Dermis microvascular lymphatic vessel endothelial cell (primary cell): ENCODE results near the gene HNRNPA3. TPM values are rescaled to one million over a fixed set of nuclear protein-coding genes. Genes with fewer than 3 reads are reported as not detected.
"Not testable (repeated sequence)": the region's sequence is repeated elsewhere in the genome, so short reads cannot be mapped to it uniquely, and the experiment has no call there.

Experiments
- DNase-seq, 2 donors: peaks; one replicate each; pipeline versions ENCODE4 v3.0.0 to v3.0.0-alpha.2; 2010; ENCODE audit warnings: low read depth in 2 of 2
- total RNA-seq: library from RNA; depleted of rRNA; stranded (reverse); fragments of >200 nt; gene quantifications from 2 replicates; pipeline ENCODE4 v1.2.1, GENCODE V29; 2014

The HNRNPA3 gene
- 34.6 and 40.8 TPM in 2 replicates for total RNA-seq

DNA sequence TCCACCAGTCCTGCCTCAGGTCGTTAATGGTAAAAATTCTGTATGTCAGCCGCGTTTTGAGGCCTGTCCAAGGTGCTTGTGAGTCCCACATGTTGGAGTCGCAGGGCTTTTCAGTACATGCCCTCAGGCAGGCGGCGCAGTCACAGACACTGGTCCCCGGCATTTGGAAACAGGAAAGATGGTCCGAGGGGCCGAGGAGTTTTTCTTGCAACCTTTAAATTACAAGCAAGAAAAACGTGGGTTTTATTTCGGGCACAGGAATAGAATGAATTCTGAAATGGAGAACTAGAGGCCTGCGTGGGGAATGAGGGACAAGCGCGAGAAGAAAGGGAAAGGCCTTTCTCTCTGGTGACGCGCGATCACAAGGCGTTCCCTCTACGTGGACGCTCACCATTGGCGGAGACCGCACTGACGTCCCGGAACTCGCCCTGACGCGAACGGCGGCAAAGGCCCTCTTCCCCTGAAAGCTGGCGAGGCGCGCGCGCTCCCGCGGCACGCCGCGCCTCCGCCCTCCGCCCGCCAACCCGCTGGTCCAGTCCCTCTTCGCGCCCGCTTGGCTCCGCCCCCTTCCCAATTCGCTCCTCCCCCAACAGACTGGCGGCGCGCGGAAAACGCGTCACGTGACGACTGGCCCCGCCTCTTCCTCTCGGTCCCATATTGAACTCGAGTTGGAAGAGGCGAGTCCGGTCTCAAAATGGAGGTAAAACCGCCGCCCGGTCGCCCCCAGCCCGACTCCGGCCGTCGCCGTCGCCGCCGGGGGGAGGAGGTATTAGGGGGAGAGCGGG lies at the start of gene HNRNPA3:
TSS of gene HNRNPA3 (plus strand) at position 689 of the 785 bp plus-strand sequence. CDS start at position 695, 6 bp downstream.
- peak; percentile 98 to 99 for DNase-seq

DNA sequence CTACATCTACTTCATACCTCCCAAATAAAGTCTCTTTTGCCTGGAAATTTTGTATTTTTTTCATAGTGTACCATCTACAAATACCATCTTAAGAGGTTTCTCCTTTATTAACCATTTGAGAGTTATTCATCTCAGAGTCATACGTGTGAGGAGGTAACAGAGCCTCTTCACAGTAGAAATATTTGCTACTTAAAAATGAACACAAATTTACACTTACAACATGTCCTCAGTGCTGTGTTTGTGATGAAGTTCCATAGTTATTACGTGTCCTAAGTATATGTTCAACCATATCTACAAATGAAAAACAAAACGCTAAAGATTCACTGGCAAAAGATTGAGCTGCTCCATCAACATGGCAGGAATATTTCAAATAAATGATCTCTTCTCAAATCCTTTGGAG lies 48.5 kb upstream of the HNRNPA3 start:
- DNase-seq, result no peak

DNA sequence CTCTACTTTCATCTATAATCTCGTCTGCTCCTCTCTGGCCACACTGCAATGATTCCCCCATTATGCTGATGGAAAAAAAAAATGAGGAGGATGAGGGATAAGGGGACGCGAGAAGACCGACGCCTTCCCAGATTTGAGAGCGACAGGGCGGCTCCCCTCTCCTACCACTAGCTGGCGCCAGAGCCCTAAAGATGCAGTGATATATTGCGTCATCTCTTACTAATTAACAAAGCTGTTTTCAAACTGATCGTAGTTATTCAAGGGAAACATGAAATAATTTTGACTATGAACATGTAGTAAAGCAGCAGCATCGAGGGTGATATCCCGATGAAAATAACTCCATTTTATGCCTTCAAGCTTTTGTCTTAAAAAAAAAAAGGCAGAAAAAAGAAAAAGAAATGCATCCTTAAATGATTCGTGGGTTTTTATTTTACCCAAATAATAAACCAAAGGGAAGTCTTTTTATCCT lies 48.0 kb upstream of the HNRNPA3 start:
- DNase-seq, result peak in 1 of 2 donors; percentile 84

DNA sequence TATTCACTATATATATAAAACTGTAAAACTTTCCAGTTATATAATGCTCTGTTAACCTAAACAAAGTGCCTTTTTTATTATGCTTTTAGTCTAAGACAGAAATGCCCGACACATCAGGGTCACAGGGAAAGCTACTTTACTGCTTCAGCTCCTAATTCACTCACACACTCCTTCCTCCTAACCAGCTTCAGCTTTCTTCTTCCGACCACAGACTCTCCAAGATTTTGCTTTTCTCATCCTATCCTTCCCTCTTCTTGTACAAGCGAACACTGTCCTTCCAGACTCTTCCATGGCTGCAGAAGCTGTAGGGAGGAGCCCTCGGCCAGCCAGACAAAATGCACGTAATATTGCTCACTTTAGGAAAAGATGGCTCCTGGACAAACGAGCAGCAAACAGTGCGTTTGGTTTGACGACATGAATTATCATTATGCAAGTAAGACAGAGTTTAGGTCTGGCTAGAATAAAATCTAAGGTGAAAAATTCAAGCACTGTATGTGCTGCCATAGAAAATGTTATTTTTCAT lies 47.5 kb upstream of the HNRNPA3 start:
- peak in 1 of 2 donors; percentile 58 for DNase-seq

DNA sequence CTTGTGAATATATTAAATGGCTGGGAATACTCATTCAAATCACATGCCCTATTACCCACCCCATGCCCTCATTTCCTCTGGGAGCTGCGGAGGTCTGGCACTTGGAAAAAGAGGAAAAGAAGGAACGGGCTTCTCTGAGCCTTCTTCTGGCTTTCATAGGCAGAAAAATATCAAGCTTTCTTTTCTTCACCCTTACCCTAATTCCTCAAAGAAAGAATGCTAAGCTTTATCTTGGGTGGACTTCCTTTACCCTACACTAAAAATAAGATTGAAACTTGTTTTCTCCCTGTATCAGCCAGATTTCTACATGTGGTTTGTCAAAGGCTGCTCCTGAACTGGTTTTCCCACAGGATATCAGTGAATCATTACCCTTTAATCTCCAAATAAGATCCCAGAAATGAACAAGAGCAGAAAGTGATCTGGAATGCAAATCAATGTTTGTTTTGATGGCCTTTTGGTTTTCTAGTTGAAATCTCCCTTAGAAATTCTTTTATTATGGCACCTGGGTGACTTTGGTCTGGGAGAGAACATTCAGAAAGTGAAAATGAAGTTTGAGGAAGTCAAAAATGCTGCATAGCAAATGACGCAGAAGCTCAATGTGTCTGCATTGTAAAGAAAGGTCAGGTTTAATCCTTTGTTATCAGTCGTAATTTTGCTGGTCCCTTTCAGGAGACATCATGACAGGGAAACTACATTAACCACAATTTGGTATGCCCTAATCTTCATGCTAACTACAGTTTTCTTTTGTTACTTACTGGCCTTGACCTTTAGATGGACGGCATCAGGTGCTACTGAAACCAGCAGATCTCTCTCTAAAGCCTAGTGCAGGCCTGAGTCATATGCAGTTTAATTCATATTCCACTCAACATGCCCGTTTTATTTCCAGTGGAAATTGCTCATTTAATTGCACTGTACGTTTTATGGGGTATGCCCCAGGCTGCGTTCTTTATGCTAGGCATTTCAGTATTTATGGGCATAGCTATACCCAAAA lies 46.6 kb upstream of the HNRNPA3 start:
- peak in 1 of 2 donors; percentile 71 for DNase-seq

DNA sequence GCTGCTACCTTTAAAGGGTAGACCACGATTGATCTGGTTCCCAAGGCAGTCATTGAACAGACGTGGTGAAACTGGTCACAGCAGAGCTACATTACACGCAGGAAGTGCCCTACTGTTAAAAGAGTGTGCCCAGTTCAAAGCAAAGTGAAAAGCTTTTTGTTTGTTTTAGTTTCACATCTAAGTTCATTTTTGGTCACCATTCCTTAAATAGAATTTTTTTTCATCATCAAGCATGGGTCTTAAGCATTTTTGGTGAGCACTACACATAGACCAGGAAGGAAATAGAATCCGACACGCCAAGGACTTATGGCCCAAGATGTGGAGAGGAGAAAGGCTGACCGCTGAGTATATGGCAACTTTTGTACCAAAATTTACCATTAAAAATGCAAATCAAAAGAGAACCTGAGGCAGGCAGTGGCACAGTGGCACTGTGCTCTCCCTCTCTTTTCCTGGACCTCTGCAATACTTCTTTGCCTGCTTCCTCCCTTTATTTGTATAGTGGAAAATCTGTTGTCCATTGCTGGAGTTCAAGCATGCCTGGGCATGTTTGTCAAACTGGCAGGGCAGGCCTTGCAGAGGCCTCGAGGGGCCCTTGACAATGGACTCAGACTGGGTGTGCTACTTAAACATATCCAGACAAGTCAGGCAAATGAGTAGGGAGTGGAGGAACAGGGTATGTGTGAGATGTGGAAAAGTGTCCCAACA lies 42.6 kb upstream of the HNRNPA3 start:
- peak in 1 of 2 donors; percentile 42 for DNase-seq

DNA sequence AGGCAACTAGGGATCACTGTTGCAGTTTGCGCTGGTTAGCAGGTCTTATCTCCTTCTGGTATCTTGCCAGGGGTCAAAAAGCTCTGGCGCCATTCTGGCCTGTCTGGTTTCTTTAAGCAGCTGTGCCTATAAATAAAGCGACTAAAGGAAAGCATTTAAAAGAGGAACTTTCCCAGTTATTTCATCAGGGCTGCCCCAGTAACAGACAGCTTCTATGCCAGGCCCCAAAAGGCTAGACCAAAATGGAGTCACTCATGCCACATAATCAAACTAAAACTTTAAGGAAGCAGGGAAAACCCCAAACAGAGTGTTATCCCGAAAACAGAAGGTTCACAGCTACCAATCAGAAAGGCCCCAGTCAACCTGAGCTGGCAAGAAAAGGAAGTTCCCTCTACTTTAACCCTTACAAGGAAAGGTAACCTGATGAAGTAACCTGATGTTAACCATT lies 41.2 kb upstream of the HNRNPA3 start:
- peak in 1 of 2 donors; percentile 35 for DNase-seq

DNA sequence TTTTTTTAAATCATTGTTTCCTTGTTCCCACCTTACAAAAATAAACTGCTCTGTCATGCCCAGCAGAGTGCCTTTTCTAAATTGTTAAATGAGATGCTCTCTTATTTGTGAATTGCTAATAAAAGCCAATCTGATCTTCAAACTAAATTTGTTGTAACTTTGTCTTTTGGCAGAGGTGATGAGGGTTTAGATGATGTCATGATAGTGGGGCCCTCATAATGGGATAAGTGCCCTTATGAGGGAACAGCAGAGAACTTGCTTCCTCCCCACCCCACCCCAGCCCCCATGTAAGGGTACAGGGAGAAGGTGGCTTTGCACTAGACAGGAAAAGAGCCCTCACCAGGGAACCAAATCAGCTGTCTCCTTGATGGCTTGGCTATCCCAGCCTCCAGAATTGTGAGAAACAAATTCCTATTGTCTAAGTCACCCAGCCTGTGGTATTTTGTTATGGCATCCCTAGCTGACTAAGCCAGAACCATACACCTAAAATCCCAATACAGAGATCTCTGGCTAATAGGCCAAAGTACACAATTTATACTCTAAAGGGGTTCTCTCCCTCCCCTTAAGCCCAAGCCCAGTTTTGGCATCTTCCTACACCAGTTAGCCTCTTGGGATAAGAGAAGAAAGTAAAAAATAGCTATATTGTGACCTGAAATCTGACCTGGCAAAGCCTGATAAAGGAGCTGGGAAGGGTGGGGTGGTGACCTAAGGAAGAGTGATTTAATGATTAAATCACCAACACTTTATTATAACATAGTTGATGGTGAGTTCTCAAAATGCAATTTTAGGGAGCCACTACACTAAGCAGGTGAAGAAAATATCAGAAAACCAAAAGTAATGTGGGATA lies 40.3 kb upstream of the HNRNPA3 start:
- DNase-seq, result peak in 1 of 2 donors; percentile 42

DNA sequence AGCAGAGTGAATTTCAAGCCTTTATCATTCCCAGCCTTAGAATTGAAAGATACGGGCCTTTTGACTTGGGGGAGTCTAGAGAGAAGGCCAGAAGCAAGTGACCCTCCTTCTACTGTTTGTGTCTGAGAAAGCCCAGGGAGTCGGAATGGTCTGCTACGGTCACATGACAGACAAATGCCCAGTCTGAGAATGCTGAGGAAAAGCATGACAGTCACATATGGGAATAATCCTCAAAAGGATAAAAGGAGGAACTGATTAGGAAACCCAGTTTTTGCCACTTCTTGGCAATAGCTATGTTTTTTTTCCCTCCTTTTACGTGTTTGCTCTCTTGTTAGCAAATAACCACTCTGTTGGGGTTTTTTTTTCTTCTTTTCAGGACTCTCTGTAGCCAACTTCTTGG lies 38.1 kb upstream of the HNRNPA3 start:
- no peak for DNase-seq

DNA sequence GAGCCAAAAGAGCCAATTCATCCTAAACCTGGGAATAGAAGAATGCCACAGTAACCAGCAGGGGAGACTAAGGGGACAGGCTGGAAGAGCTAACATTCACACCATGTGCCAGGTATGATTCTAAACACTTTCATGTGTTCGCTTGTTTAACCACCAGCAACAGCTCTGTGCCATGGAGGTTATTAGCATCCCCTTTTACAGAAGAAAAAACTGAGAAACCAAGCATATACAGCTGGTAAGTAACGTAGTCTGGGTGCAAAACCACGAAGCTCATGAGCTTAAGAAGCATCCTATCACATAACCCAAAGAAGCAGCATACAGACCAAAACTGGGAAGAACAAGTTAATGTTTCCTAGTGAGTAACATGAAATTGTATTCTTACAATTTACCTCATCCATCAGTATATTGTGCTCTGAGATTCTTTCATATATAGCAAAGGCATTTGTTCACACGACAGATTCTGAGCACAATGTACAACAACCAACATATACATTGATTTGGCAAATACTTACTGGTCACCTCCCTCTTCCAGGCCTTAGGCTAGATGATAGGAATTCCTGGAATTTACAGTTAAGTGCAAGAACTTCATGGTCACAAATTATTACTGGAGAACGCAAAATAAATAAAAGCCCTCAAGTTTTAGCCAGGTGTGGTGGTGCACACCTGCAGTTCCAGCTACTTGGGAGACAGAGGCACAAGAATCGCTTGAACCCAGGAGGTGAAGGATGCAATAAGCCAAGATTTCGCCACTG lies 36.5 kb upstream of the HNRNPA3 start:
- no peak for DNase-seq

DNA sequence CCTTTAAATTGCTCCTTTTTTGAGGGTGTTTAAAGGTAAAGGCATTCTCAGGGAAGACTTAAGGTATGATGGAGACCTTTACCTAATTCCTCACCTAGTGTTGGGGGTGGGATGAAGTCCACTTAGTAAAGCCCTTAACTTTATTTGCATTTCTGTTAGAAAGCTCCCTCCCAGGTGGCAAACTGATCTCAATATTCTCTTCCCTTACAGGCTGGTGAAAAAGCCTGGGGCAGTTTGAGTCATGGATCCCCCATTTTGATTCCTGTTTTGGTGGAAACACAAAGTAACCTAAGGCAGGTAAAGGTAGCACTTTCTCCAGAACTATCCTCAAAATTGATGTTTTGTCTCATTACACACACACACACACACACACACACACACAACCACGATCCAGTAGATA lies 33.8 kb upstream of the HNRNPA3 start:
- DNase-seq, result no peak

DNA sequence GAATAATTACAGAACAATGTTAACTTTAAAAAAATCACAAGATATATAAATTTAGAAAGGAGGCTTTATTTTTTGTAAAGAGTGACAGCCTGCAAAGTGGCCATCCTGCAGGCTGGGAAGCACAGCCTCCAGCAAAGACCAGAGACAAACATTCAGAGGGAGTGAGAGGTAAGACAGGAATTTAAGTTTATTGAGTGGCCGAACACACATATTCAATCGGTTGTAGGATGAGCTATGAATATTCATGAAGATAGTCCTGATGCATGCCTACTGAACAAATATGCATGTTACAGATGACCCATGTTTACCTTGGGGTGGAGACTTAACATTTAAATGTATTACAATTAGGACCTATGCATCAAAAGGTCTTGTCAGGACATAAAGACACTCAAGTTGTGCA lies 33.4 kb upstream of the HNRNPA3 start:
- DNase-seq, result no peak

DNA sequence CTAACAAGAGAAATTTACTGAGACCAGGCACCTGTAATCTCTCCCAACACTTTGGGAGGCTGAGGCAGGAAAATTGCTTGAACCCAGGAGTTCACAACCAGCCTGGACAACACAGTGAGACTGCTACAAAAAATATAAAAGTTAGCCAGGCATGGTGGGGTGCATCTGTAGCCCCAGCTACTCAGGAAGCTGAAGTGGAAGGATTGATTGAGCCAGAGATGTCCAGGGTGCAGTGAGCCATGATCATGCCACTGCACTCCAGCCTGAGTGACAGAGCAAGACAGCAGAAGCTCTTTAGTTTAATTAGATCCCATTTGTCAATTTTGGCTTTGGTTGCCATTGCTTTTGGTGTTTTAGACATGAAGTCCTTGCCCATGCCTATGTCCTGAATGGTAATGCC lies 32.9 kb upstream of the HNRNPA3 start:
- not testable (repeated sequence) for DNase-seq

DNA sequence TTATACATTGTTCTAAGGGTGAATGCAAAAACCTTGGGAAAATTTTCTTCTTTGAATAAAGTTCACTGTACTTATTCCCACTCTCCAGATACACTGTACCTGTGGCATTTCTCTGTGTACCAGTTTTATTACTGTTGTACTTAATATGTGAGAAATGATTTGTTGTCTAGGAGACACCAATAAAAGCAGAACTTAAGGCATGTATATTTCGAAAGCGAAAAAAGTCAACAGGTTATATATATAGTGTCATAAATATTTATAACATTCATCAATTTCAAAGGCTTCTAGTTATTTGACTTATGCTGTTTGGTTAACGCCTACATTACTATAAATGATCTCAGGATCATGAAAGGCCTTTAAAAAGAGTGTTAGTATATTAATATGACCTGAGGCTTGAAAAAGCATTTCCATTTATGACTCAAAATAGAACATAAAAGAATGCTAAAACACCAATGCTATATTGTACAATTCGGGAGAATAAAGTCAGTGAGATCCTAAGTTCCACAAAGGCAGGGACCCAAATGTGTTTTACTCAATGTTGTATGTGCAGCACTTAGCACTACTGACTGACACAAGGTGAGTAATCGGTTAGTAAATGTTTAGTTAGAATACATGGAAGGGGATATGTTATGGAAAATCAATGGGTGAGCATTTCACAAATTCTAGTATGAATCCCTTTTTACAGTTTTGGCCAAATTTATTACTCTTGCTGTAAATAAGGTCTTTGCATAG lies 32.2 kb upstream of the HNRNPA3 start:
- DNase-seq, result no peak

DNA sequence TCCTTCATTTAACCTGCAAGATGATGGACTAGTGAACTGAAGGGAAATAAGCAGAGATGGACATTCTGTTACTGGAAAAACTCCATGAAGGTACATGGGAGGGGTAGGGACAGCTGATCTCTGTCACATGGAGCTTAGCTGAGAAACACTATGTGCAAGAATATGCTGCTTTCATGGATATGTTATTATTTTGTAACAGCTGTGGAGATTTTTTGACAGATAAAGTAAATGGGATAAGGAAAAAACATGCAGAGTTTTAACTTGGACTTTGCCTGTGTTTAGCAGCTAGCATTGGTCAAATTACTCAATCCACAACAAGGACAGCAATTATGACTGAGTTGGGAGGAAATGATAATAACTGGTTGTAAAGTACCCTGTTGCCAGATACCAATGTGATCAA lies 28.7 kb upstream of the HNRNPA3 start:
- DNase-seq, result no peak

DNA sequence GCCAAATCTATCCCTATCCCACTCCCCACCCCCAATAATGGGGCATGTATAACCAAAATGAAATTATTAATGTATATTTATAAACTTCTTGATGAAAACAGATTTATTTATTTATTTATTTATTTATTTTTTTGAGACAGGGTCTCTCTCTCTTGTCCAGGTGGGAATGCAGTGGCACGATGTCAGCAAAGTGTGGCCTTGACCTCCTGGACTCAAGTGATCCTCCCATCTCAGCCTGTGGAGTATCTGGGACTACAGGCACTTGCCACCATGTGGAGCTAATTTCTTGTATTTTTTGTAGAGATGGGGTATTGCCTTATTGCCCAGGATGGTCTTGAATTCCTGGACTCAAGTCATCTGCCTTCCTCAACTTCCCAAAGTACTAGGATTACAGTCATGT lies 28.0 kb upstream of the HNRNPA3 start:
- no peak for DNase-seq

DNA sequence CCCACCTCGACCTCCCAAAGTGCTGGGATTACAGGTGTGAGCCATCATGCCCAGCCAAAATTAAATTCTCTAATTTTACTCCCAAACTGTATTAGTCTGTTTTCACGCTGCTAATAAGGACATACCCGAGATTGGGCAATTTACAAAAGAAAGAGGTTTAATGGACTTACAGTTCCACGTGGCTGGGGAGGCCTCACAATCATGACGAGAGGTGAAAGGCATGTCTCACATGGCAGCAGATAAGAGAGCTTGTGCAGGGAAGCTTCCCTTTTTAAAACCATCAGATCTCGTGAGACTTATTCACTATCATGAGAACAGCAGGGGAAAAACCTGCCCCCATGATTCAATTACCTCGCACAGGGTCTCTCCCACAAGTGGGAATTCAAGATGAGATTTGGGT lies 26.6 kb upstream of the HNRNPA3 start:
- not testable (repeated sequence) for DNase-seq

DNA sequence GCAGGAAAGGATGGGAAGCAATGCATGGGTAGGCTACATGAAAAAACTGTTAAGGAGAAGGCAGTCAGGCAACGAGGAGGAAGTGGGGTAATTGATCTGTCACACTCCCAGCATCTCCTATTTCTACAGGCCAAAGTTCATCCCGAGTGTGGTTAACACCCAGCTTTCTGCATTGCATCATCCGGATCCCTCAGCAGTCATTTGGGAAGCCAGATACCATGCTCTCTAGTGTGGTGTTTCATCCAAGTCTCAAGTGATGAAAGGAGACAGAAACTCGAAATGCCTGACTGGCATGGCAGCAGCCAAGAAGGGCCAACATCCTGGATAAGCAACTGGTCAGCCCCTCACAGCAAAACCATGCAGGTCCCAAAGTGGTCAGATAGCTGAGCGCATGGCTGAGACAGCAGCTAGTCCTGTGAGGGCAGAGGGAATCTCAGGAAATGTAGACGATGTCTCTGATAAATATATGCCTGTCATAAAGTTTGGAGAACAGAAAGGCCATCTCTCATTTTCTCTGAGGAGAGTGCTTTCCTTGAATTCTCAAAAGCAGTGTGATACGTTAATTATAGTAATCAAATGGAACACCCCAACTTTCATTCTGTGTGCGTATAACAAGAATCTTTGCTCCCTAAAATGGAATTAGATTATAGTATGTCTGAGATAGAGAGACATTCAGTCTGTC lies 24.8 kb upstream of the HNRNPA3 start:
- no peak for DNase-seq
